Mesendoderm (in vitro differentiated cells): Measurements from ENCODE around the gene LRIG1.

Experiments
- DNase-seq: peaks from one replicate; pipeline ENCODE4 v3.0.0; 2013
- H2AK5ac ChIP-seq: 2 replicates; pipeline ENCODE4 v1.6.1; 2013; ENCODE audit warnings: low read length, inconsistent platforms
- H2BK120ac ChIP-seq: 2 replicates; pipeline ENCODE4 v1.6.1; 2013; ENCODE audit warnings: low read depth, mild to moderate bottlenecking, low read length, moderate library complexity, mixed read lengths
- H2BK15ac ChIP-seq: replicated peaks from 2 replicates; pipeline ENCODE4 v1.6.1; 2013; ENCODE audit warnings: low read depth, mild to moderate bottlenecking, moderate library complexity
- H2BK5ac ChIP-seq: 2 replicates; pipeline ENCODE4 v1.6.1; 2013; ENCODE audit warnings: low read length, inconsistent platforms
- H3K18ac ChIP-seq: 2 replicates; pipeline ENCODE4 v1.6.1; 2013; ENCODE audit warnings: mild to moderate bottlenecking, low read length, mixed read lengths
- H3K23ac ChIP-seq: one replicate; pipeline ENCODE4 v1.6.1; 2013; ENCODE audit warnings: low read length
- H3K27ac ChIP-seq: 2 replicates; pipeline ENCODE4 v1.5.1; 2013; ENCODE audit warnings: low read depth, mild to moderate bottlenecking, inconsistent platforms, low read length, moderate library complexity
- H3K27me3 ChIP-seq: 2 replicates; pipeline ENCODE4 v1.6.1; 2013; ENCODE audit warnings: low read length, control low read depth, mild to moderate bottlenecking, inconsistent platforms; ENCODE audit not compliant: insufficient read depth, poor library complexity
- H3K36me3 ChIP-seq: 2 replicates; pipeline ENCODE4 v1.6.1; 2013; ENCODE audit warnings: low read length, inconsistent platforms; ENCODE audit not compliant: control insufficient read depth, insufficient read depth
- H3K4ac ChIP-seq: one replicate; pipeline ENCODE4 v1.6.1; 2013; ENCODE audit warnings: low read depth, mild to moderate bottlenecking, low read length, moderate library complexity
- H3K4me1 ChIP-seq: 2 replicates; pipeline ENCODE4 v1.6.1; 2013; ENCODE audit warnings: low read depth, low read length, inconsistent platforms; ENCODE audit not compliant: control insufficient read depth
- H3K4me2 ChIP-seq: 2 replicates; pipeline ENCODE4 v1.6.1; 2013; ENCODE audit warnings: low read length
- H3K4me3 ChIP-seq: 2 replicates; pipeline ENCODE4 v1.5.1; 2013; ENCODE audit warnings: mild to moderate bottlenecking, low read length
- H3K56ac ChIP-seq: one replicate; pipeline ENCODE4 v1.6.1; 2013; ENCODE audit warnings: low read length
- H3K79me1 ChIP-seq: 2 replicates; pipeline ENCODE4 v1.6.1; 2013; ENCODE audit warnings: low read length, inconsistent platforms
- H3K79me2 ChIP-seq: 2 replicates; pipeline ENCODE4 v1.6.1; 2013; ENCODE audit warnings: mild to moderate bottlenecking, low read length; ENCODE audit not compliant: control insufficient read depth, insufficient read depth
- H3K9ac ChIP-seq: 2 replicates; pipeline ENCODE4 v1.6.1; 2013; ENCODE audit warnings: low read length, inconsistent platforms
- H4K5ac ChIP-seq: one replicate; pipeline ENCODE4 v1.6.1; 2013; ENCODE audit warnings: low read length
- H4K8ac ChIP-seq: one replicate; pipeline ENCODE4 v1.6.1; 2013; ENCODE audit warnings: low read depth, mild to moderate bottlenecking, control low read depth, low read length, moderate library complexity
- WGBS: extraction: QIAGEN DNeasy Blood & Tissue Kit; methylation state at CpG from one replicate; pipeline ENCODE4 v1.1.7; 2013; ENCODE audit warnings: low lambda C conversion rate, missing lambda C conversion rate; ENCODE audit not compliant: insufficient coverage; ENCODE audit errors: extremely low coverage; 5-methylcytosine and 5-hydroxymethylcytosine counted together

The LRIG1 gene

DNA sequence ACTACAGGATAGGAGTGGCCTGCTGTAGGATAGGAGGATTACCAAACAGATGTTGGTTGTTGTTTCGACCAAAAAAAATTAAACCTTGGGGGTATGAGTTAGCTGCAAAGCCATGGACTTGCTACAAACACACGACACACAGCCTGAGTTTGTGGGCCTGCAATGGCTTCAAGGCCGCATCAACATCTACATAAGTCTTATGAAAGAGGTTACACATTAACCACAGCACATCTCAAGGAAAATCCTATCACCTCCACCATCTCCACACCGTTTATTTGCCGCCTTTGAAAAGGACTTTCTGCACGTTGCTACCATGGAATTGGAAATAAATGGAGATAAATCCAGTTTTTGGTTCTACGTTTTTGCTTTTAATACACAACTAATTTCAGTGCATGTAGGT, 23.0 kb downstream of the LRIG1 start:
- Histone ChIP-seq H3K18ac (no peak overlapping the region), H3K79me2 (peaks cover 56% of the 10 kb centered on the region), H4K8ac (no peak overlapping the region), H2BK15ac (no peak overlapping the region), H3K27ac (no peak overlapping the region), H3K9ac (no peak overlapping the region), H3K4ac (no peak overlapping the region), H2AK5ac (no peak overlapping the region), H3K27me3 (no peaks in the 10 kb centered on the region), H2BK5ac (no peak overlapping the region), H3K36me3 (no peaks in the 10 kb centered on the region), H3K4me1 (peaks cover 24% of the 10 kb centered on the region), H2BK120ac (no peak overlapping the region), H3K79me1 (peaks cover 33% of the 10 kb centered on the region), H3K4me2 (no peak overlapping the region), H4K5ac (no peak overlapping the region), H3K23ac (no peak overlapping the region), H3K4me3 (no peak overlapping the region), H3K56ac (no peak overlapping the region)
- WGBS: no CpG with 5 or more reads among the region's 7 CpGs
- DNase-seq: no peak

GRCh38 chr3:66476852-66477381, 23.9 kb downstream of the LRIG1 start:
- Histone ChIP-seq H3K18ac (no peak overlapping the region), H3K9ac (no peak overlapping the region), H3K56ac (peak overlapping the region; percentile 9), H3K27me3 (no peaks in the 10 kb centered on the region), H2AK5ac (no peak overlapping the region), H3K23ac (no peak overlapping the region), H3K36me3 (no peaks in the 10 kb centered on the region), H3K4me3 (no peak overlapping the region), H2BK120ac (no peak overlapping the region), H2BK15ac (no peak overlapping the region), H3K79me1 (peaks cover 30% of the 10 kb centered on the region), H3K4me2 (no peak overlapping the region), H3K27ac (no peak overlapping the region), H3K4me1 (peaks cover 24% of the 10 kb centered on the region), H3K79me2 (peaks cover 53% of the 10 kb centered on the region), H2BK5ac (no peak overlapping the region), H4K5ac (no peak overlapping the region), H4K8ac (no peak overlapping the region), H3K4ac (no peak overlapping the region)
- DNase-seq: no peak
- WGBS: no CpG with 5 or more reads among the region's 9 CpGs

- Histone ChIP-seq H4K5ac (no peak overlapping the region), H3K4ac (no peak overlapping the region), H3K36me3 (no peaks in the 10 kb centered on the region), H2BK120ac (no peak overlapping the region), H3K4me1 (peaks cover 22% of the 10 kb centered on the region), H3K56ac (no peak overlapping the region), H3K27me3 (no peaks in the 10 kb centered on the region), H3K79me2 (peaks cover 46% of the 10 kb centered on the region), H3K27ac (no peak overlapping the region), H3K18ac (no peak overlapping the region), H4K8ac (no peak overlapping the region), H2BK15ac (no peak overlapping the region), H3K79me1 (peaks cover 25% of the 10 kb centered on the region), H3K4me3 (no peak overlapping the region), H2BK5ac (no peak overlapping the region), H3K23ac (no peak overlapping the region), H3K9ac (no peak overlapping the region), H2AK5ac (no peak overlapping the region), H3K4me2 (no peak overlapping the region)
- DNase-seq: no peak
- WGBS: no CpG with 5 or more reads among the region's 9 CpGs
Measured at GRCh38 chr3:66475386-66476020, 25.3 kb downstream of the LRIG1 start.

DNA sequence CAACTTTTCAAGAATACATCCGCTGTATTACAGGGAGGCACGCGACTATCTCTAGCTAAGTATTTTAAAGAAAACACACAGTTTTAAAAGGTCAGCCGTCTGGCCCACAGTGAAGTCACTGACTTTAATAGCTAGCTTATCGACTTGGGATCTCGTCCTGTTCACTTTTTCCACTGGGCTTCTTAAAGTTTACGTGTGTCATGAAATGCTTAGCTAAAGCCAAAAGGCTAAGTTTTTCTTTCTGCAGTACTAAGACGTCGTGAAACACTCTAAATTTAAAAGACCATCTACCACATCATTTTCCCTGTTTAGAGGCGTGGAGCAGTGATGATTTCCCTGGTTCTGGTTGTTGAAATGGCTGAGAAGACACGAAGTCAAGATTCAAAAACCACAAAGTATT, 27.1 kb downstream of the LRIG1 start:
- no peak overlapping the region for H2BK120ac ChIP-seq

DNA sequence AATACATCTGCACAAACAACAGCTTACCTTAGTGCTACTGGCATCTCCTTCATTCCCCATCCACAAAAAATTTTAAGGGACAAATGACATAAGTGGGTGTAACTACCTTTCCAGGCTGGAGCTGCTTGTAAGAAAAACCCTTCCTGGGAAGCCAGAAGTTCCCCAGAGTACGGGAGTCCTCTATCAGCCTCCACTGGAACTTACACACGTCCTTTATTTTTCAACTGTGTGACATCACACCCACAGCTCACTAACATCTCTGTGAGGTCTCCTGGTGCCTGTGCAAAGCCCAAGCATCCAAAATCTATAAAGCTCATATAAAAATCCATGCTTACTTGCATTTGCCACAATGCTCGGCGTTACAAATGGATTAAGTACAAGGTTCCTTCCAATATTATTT, 27.6 kb downstream of the LRIG1 start:
- H3K56ac ChIP-seq: no peak overlapping the region
- H3K4me3 ChIP-seq: no peak overlapping the region
- no peaks in the 10 kb centered on the region for H3K36me3 ChIP-seq
- peaks cover 25% of the 10 kb centered on the region for H3K79me1 ChIP-seq
- H3K4me2 ChIP-seq: no peak overlapping the region
- H3K18ac ChIP-seq: no peak overlapping the region
- no CpG with 5 or more reads among the region's 4 CpGs for WGBS
- DNase-seq: no peak
- H3K27ac ChIP-seq: no peak overlapping the region
- H4K8ac ChIP-seq: no peak overlapping the region
- peaks cover 43% of the 10 kb centered on the region for H3K79me2 ChIP-seq
- no peak overlapping the region for H2AK5ac ChIP-seq
- no peak overlapping the region for H3K9ac ChIP-seq
- H3K4ac ChIP-seq: no peak overlapping the region
- no peaks in the 10 kb centered on the region for H3K27me3 ChIP-seq
- no peak overlapping the region for H4K5ac ChIP-seq
- no peak overlapping the region for H3K23ac ChIP-seq
- peaks cover 14% of the 10 kb centered on the region for H3K4me1 ChIP-seq
- no peak overlapping the region for H2BK120ac ChIP-seq
- no peak overlapping the region for H2BK15ac ChIP-seq
- H2BK5ac ChIP-seq: no peak overlapping the region

More for the DNA sequence above, 27.1 kb downstream of the LRIG1 start:
- Histone ChIP-seq H3K79me1 (peaks cover 24% of the 10 kb centered on the region), H4K8ac (no peak overlapping the region), H3K27ac (no peak overlapping the region), H3K9ac (no peak overlapping the region), H2BK5ac (no peak overlapping the region), H3K36me3 (no peaks in the 10 kb centered on the region), H3K27me3 (no peaks in the 10 kb centered on the region), H3K18ac (no peak overlapping the region), H3K79me2 (peaks cover 44% of the 10 kb centered on the region), H3K4me2 (no peak overlapping the region), H3K4me3 (no peak overlapping the region), H2AK5ac (no peak overlapping the region), H3K4me1 (peaks cover 16% of the 10 kb centered on the region), H2BK15ac (no peak overlapping the region), H3K56ac (no peak overlapping the region), H4K5ac (no peak overlapping the region), H3K4ac (no peak overlapping the region), H3K23ac (no peak overlapping the region)
- no CpG with 5 or more reads among the region's 11 CpGs for WGBS
- DNase-seq: no peak
